ENCODE measurements around the gene DRAM2. TPM values are rescaled to one million over a fixed set of nuclear protein-coding genes. Genes with fewer than 3 reads are reported as not detected.

DRAM2 gene
- 10 to 100 TPM; 49.7 to 64.9 TPM for total RNA-seq
- 57.3 TPM for polyA plus RNA-seq (2013, experiment 1 of 2)
- polyA plus RNA-seq (2013, experiment 2 of 2), result 48.4 TPM
- long read RNA-seq, experiment 1, transcript DRAM2-201 (9 exons, 2,246 nt), result major isoform, 8 of 34 reads
- long read RNA-seq, experiment 1, partial matches to known transcripts, result 6 of 34 reads
- long read RNA-seq, experiment 1, other reads (novel, unspliced or antisense), result 20 of 34 reads
- long read RNA-seq, experiment 2, transcript DRAM2-201 (9 exons, 2,246 nt), result major isoform, 11 of 80 reads
- long read RNA-seq, experiment 2, partial matches to known transcripts, result 7 of 80 reads
- long read RNA-seq, experiment 2, other reads (novel, unspliced or antisense), result 62 of 80 reads
- long read RNA-seq, experiment 3, transcript DRAM2-208 (9 exons, 1,872 nt), result major isoform, 37 of 181 reads
- long read RNA-seq, experiment 3, transcript DRAM2-201 (9 exons, 2,246 nt), result minor isoform, 11 of 181 reads
- long read RNA-seq, experiment 3, partial matches to known transcripts, result 4 of 181 reads
- long read RNA-seq, experiment 3, other reads (novel, unspliced or antisense), result 129 of 181 reads
- long read RNA-seq, experiment 4, transcript DRAM2-201 (9 exons, 2,246 nt), result major isoform, 20 of 170 reads
- long read RNA-seq, experiment 4, partial matches to known transcripts, result 3 of 170 reads
- long read RNA-seq, experiment 4, other reads (novel, unspliced or antisense), result 146 of 170 reads

GRCh38 chr1:111139956-111140679, at the start of gene DRAM2, which contains the start of gene CEPT1:
Gene DRAM2, minus strand, starts transcription at chr1:111140093. Its CDS starts 8,539 bp downstream, at chr1:111131554.
Gene CEPT1, plus strand, starts transcription at chr1:111140223. Its CDS starts 7,492 bp downstream, at chr1:111147715.
- Mint-ChIP-seq H3K27me3 (ENCODE audit: insufficient read depth) (no peaks in the 10 kb centered on the region), H3K9me3 (no peaks in the 10 kb centered on the region), H3K27ac (peak within 1 kb of the TSS; percentile 95), H3K4me3 (peak within 1 kb of the TSS; percentile 91), H3K36me3 (ENCODE audit: low read depth) (peaks cover 29% of the 10 kb centered on the region), H3K4me1 (peaks cover 42% of the 10 kb centered on the region)
- H3K4me3 ChIP-seq (ENCODE audit: low read length), result peak within 1 kb of the TSS; percentile 92
- H3K9me3 ChIP-seq (ENCODE audit: control insufficient read depth, low read length), result no peaks in the 10 kb centered on the region
- WGBS, 2 experiments (ENCODE audit: insufficient coverage in 1 of 2, insufficient read length in 1 of 2), result 0 to 1% methylated on average over 20 to 68 of the region's 68 CpGs
- no peaks in the 10 kb centered on the region for H3K27me3 ChIP-seq (ENCODE audit: control insufficient read depth, insufficient read depth, low read length, poor library complexity, severe bottlenecking)
- no peaks in the 10 kb centered on the region for H3K4me1 ChIP-seq (ENCODE audit: control insufficient read depth, insufficient read depth, low read length)
- peak within 1 kb of the TSS; percentile 71 for H3K9ac ChIP-seq (ENCODE audit: extremely low read depth, low read length, poor library complexity, severe bottlenecking)
- H3K27ac ChIP-seq (ENCODE audit: low read depth, low read length), result peak within 1 kb of the TSS; percentile 92
- peak; percentile 98 for DNase-seq
- peaks cover 22% of the 10 kb centered on the region for H3K36me3 ChIP-seq (ENCODE audit: control insufficient read depth, insufficient read depth, low read length)
- TF ChIP-seq CTCF (conservative IDR thresholded peaks at IDR 0.05), result no peak

GRCh38 chr1:111184663-111185062, 44.8 kb upstream of the DRAM2 start:
- Mint-ChIP-seq H3K27ac (no peak overlapping the region), H3K4me1 (no peaks in the 10 kb centered on the region), H3K9me3 (no peaks in the 10 kb centered on the region), H3K27me3 (ENCODE audit: insufficient read depth) (no peaks in the 10 kb centered on the region), H3K4me3 (no peak overlapping the region), H3K36me3 (ENCODE audit: low read depth) (peaks cover 67% of the 10 kb centered on the region)
- Histone ChIP-seq H3K27me3 (ENCODE audit: control insufficient read depth, insufficient read depth, low read length, poor library complexity, severe bottlenecking) (no peaks in the 10 kb centered on the region), H3K9me3 (ENCODE audit: control insufficient read depth, low read length) (no peaks in the 10 kb centered on the region), H3K36me3 (ENCODE audit: control insufficient read depth, insufficient read depth, low read length) (peaks cover 53% of the 10 kb centered on the region), H3K27ac (ENCODE audit: low read depth, low read length) (no peak overlapping the region), H3K4me3 (ENCODE audit: low read length) (no peak overlapping the region), H3K9ac (ENCODE audit: extremely low read depth, low read length, poor library complexity, severe bottlenecking) (no peak overlapping the region), H3K4me1 (ENCODE audit: control insufficient read depth, insufficient read depth, low read length) (no peaks in the 10 kb centered on the region)
- no peak for TF ChIP-seq CTCF (conservative IDR thresholded peaks at IDR 0.05)
- no peak for DNase-seq

GRCh38 chr1:111183308-111184069, 43.6 kb upstream of the DRAM2 start:
- H3K4me3 Mint-ChIP-seq, result no peak overlapping the region
- Histone ChIP-seq H3K4me3 (ENCODE audit: low read length) (no peak overlapping the region), H3K4me1 (ENCODE audit: control insufficient read depth, insufficient read depth, low read length) (no peaks in the 10 kb centered on the region), H3K9ac (ENCODE audit: extremely low read depth, low read length, poor library complexity, severe bottlenecking) (no peak overlapping the region), H3K27ac (ENCODE audit: low read depth, low read length) (no peak overlapping the region), H3K27me3 (ENCODE audit: control insufficient read depth, insufficient read depth, low read length, poor library complexity, severe bottlenecking) (no peaks in the 10 kb centered on the region), H3K9me3 (ENCODE audit: control insufficient read depth, low read length) (no peaks in the 10 kb centered on the region), H3K36me3 (ENCODE audit: control insufficient read depth, insufficient read depth, low read length) (peaks cover 59% of the 10 kb centered on the region)
- no peaks in the 10 kb centered on the region for H3K9me3 Mint-ChIP-seq
- H3K36me3 Mint-ChIP-seq (ENCODE audit: low read depth), result peaks cover 58% of the 10 kb centered on the region
- TF ChIP-seq CTCF (conservative IDR thresholded peaks at IDR 0.05), result no peak
- DNase-seq, result no peak
- H3K27ac Mint-ChIP-seq, result peak overlapping the region; percentile 32
- no peaks in the 10 kb centered on the region for H3K27me3 Mint-ChIP-seq (ENCODE audit: insufficient read depth)
- WGBS, 2 experiments (ENCODE audit: insufficient coverage in 1 of 2, insufficient read length in 1 of 2), result 94 to 100% methylated on average over 1 to 6 of the region's 6 CpGs
- H3K4me1 Mint-ChIP-seq, result no peaks in the 10 kb centered on the region
